Iris pigment epithelial cell (primary cell): ENCODE measurements around the gene SUCLG2.

Experiments
- DNase-seq: peaks from one replicate; pipeline ENCODE4 v3.0.0-alpha.2; 2011; ENCODE audit warnings: low read depth

The SUCLG2 gene

DNA sequence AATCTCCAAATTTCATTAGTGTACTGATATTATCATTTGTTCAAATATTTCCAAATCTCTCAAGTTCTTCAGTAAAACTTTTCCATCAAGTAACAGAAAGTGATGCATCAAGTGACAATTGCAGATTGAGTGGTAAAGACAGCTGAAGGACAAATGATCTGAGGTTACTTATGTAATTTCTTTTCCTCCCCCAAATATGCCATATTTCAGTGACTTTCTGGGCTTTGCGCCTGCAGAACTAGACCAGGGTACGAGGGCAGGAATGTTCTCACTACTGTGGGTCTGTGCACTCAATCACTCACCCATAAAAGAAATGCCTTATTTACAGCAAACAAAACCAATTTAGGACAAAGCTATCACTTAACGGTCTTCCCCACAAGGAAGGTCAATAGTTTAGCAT, 4.7 kb downstream of the SUCLG2 start:
- no peak for DNase-seq

- DNase-seq: peak; percentile 89
Observed at GRCh38 chr3:67648701-67649100, 5.7 kb downstream of the SUCLG2 start.

DNA sequence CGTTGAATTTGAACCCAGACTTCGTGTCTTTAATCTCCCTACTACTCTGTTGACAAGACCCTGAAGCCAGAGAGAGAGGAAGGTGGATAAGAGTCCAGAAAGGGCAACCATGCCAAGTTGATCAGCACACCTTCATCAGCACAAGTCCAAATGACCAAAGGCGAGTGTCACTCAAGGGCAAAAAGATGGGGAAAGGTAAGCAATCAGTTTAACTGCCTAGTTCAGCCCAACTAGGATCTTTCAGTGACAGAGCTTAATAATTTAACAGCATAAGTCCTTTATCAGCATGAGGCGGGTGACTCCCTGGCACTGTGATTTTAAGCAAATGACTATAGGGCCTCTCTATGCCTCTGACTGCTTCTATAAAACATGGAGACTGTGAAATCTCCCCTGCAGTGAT, 6.2 kb downstream of the SUCLG2 start:
- no peak for DNase-seq

GRCh38 chr3:67647390-67647878, 7.0 kb downstream of the SUCLG2 start:
- DNase-seq: peak; percentile 100

DNA sequence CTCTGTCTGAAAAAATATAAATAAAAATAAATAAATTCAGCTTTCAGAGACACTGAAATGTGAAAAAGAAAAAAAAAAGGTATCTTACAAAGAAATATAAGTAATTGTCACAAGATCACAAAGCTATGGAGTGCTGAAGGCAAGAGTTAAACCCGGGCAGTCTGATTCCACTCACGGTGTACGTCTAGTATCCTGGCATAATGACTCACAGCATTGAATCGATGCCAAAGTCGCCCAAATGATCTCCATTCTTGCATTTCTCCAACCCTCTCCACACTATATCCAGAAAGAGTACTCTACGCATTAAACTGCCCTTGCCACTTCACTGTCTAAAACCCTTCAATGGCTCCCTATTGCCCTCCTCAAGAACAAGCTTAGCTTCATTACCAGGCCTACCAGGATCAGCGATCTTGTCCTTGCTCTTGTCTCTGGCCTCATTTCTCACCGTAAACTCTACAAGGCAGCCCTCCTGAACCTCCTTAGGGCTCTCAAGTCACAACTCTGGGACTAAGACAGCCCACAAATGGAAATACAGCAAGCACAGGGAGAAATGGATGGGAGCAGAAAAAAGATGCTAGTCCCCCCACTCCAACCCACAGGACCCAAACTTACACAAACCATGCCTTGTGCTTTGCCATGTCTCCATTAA, 7.7 kb downstream of the SUCLG2 start:
- peak; percentile 68 for DNase-seq

GRCh38 chr3:67644827-67645226, 9.6 kb downstream of the SUCLG2 start:
- peak; percentile 52 for DNase-seq

DNA sequence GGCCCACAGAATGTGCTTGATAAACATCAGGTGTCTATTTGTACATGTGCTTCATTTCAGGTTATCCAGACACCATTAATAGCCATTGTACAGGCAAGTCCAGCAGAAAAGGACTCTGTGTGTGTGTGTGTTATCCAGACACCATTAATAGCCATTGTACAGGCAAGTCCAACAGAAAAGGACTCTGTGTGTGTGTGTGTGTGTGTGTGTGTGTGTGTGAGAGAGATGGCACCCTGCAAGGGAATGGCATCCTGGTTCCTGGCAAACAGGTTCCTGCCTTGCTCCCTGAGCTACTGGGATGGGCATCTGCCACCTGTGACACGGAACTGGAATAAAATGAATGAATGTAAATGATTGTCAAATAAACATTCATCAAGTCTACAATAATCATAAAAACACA, 11.7 kb downstream of the SUCLG2 start:
- DNase-seq: no peak

- no peak for DNase-seq
Observed at GRCh38 chr3:67642190-67642589, 12.2 kb downstream of the SUCLG2 start.

- DNase-seq: no peak
Observed at GRCh38 chr3:67641451-67641850, 13.0 kb downstream of the SUCLG2 start.

DNA sequence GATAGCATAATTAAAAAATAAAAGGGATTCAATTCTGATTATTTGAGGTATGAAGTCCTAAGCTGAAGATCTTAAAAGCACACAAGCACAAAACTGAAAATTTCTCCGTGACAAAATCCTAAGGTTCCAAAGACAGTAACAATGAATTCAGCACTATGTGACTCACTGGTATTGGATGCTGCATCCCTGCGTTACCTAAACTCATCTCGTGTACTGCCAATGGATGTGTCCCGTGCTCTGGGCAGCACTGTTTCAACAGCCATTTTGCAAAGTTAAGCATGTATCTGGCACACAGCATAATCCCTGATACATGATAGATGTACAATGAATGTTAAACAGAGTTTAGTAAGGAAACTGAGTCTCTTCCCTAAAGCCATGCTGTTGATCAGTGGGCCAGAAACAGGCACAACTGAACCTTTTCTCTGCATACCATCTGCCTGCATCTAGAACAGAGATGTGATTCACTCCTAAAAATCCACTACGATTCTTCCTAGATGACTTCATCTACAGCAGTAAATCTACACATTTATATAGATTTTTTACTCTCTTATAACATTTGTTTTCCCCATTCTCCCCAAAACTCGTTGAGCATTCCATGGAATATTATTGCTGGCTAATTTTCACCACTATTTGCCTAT, 14.3 kb downstream of the SUCLG2 start:
- DNase-seq: peak; percentile 71

GRCh38 chr3:67637255-67637900, 17.0 kb downstream of the SUCLG2 start:
- no peak for DNase-seq

DNA sequence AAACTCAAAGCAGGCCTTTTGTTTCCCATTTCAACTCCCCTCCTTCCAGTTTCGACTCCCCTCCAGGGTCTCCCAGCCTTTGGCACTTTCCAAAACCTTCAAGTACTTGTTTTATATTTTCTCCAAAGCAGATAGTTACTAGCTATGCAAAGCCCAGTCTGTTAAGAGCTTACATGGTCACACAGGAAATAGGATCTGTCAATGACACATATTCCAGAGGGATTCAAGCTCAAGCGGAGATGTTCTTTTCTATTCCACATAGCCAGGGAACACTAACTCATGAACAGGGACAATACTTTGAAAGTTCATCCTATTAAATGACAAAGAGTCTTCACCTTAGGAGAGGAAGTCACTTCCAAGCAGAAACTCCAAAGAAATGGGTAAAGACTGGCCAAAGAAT, 18.6 kb downstream of the SUCLG2 start:
- DNase-seq: peak; percentile 34

GRCh38 chr3:67635257-67635656, 19.2 kb downstream of the SUCLG2 start:
- DNase-seq: peak; percentile 94

DNA sequence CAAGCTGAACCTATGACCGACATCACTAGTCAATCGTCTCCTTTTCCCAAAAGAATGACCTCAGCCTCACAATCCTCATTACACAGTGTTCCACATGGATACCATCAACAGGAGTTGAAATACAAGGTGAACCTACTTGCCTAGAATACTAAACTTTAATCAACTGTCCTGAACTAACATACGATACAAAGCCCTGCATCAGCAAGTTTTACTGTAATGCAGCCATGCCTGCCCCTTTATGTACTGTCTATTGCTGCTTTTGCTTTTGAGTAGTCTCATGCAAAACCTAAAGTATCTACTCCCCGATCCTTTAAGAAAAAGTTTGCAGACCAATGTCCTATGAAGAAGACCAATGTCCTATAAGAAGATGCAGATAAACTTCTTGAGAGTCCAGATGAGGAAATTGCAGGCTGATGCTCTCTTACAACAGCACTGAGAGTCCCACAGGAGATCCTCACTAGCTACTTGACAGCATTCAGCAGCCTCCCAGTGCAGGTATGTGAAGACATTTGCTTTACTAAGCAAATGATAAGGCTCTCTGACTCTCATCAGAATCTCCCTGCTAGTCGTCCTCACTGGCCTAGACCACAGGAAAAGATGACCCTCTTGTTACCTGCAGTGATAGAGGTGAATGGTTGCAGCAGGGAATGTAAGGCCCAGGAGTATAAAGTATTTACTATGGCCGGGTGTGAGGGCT, 23.6 kb downstream of the SUCLG2 start:
- no peak for DNase-seq

DNA sequence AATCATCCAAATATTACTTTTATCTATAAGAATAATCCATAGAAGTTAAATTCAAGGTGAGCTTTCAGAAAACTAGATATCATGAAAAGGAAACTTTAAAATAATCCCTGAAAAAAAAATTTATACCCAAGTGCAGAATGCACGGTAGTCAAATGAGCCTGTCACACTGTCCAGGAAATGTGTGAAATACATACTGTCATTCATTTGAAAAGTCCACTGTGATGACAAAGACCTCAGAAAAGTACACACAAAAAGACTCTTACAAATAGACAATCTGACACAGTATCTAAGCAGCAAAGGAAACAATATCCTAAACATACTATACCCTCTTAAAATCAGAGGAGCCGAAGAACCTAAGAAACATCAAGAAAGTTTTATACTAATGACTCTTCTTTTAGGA, 29.7 kb downstream of the SUCLG2 start:
- no peak for DNase-seq

- no peak for DNase-seq
Observed at GRCh38 chr3:67624078-67624477, 30.3 kb downstream of the SUCLG2 start.

DNA sequence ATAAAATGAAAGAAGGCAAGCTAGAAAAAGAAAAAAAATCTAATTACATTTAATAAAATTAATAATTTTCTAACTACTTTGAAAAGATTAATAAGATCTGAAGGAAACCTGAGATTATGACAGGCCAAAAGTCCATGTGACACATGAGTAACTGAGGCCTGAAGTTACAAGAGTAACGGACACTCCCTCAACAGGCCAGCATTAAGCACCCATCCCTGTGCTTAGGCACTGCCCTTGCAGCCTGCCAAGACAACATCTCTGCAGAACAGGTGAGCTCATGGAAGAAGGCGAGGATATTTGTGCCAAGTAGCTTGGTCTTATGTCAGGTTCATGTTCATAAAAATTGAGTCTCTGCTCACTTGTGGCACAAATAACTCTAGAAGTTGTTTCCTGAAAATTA, 31.8 kb downstream of the SUCLG2 start:
- no peak for DNase-seq

DNA sequence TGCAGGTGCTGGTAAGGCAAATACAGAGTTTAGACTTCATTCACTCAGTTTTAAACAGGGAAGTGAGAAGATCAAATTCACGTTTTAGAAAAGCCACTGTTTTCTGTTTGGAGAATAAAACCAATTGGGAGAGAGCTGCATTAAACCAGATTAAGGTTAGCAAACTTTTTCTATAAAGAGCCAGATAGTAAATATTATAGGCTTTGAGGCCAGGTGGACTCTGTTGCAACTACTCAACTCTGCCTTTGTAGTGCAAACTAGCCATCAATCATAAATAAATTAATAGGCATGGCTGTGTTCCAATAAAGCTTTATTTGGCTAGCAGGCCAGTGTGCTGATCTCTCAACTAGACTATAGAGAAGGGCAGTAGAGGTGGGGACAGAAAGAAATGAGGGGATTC, 33.5 kb downstream of the SUCLG2 start:
- DNase-seq: no peak

DNA sequence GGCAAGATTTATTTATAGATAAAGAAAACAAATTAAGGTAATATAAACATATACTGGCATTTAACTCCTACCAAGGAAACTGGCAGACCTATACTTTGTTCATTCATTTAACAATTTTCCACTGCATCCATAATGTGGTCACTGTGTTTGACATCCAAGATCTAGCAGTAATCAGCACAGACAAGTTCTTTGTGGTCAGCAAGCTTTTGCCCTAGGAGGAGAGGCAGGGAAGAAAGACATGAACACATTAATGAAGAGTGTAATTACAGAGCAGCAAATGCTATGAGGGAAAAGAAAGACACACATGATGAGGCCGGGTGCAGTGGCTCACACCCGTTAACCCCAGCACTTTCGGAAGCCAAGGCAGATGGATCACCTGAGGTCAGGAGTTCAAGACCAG, 34.4 kb downstream of the SUCLG2 start:
- DNase-seq: no peak

DNA sequence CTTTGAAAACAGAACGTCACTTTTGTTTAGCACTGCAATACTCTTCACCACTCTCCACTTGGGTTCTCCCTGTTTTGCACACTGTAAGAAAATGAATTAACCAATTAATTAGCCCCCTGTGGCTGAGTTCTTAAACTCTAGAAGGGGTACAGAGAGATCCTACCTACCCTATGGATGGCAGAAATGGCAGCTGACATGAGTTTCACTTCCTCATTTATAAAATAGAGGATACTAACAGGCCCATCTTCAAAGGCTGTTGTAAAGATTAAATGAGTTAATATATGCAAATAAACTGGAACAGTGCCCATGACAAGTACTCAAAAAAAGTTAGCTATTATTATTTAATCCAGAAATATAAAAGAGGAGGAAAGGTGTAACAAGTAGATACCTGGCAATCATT, 36.9 kb downstream of the SUCLG2 start:
- no peak for DNase-seq

GRCh38 chr3:67616046-67616445, 38.4 kb downstream of the SUCLG2 start:
- DNase-seq: no peak

DNA sequence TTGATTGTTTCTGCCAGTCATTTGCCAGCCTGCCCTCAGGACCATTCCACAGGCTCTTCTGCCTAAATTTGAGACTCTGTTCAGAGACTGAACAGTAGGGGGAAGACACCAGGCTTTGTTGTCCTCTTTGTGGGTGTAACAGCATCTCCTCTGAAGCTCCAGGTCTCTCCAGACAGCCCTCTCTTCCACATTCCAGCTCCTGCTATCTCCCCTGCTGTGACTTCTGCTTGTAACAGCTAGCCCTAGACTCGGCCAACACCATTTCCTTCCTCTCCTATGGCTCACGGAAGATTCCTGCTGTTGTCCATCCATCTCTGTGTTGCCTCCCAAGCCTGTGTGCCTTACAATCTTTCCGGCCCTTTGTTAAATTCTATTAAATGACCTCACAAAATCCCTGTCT, 40.2 kb downstream of the SUCLG2 start:
- no peak for DNase-seq

GRCh38 chr3:67610458-67610857, 44.0 kb downstream of the SUCLG2 start:
- peak; percentile 87 for DNase-seq
